Liver (tissue), 3 donors: ENCODE results near the gene MCEMP1.

Experiments
- CTCF ChIP-seq: fragments of 150-350 bp; IDR thresholded peaks from 2 replicates; pipeline ENCODE4 v1.5.1; 2017; ENCODE audit warnings: improper control_type of control experiment, low read depth, low read length; ENCODE audit not compliant: missing input control
- HNF4A ChIP-seq, 2 donors: conservative IDR thresholded peaks; 2 replicates each; pipeline ENCODE4 v1.6.1; 2016; ENCODE audit warnings: antibody characterized with exemption in 2 of 2, mild to moderate bottlenecking in 2 of 2
- NR2F2 ChIP-seq: IDR thresholded peaks from 2 replicates; pipeline ENCODE4 v1.6.1; 2016; ENCODE audit warnings: antibody characterized with exemption
- RAD21 ChIP-seq, 2 donors: IDR thresholded peaks; 2 replicates each; pipeline ENCODE4 v1.6.1; 2016; ENCODE audit warnings: antibody characterized with exemption in 2 of 2, mild to moderate bottlenecking in 2 of 2
- SP1 ChIP-seq: IDR thresholded peaks from 2 replicates; pipeline ENCODE4 v1.6.1; 2018; ENCODE audit warnings: antibody characterized with exemption, mild to moderate bottlenecking
- ZBTB33 ChIP-seq: IDR thresholded peaks from 2 replicates; pipeline ENCODE4 v1.6.1; 2016; ENCODE audit warnings: antibody characterized with exemption
- TF ChIP-seq, protein P1 (sequence below): IDR thresholded peaks from 2 replicates; pipeline ENCODE4 v1.6.1; 2016; ENCODE audit warnings: antibody characterized with exemption, mild to moderate bottlenecking
- TF ChIP-seq, protein P2 (sequence below): IDR thresholded peaks from 2 replicates; pipeline ENCODE4 v1.6.1; 2016; ENCODE audit warnings: antibody characterized with exemption
- TF ChIP-seq, protein P3 (sequence below): IDR thresholded peaks from 2 replicates; pipeline ENCODE4 v1.6.1; 2016; ENCODE audit warnings: antibody characterized with exemption
- donor health status: healthy.
- donor health status: healthy.

DNA sequence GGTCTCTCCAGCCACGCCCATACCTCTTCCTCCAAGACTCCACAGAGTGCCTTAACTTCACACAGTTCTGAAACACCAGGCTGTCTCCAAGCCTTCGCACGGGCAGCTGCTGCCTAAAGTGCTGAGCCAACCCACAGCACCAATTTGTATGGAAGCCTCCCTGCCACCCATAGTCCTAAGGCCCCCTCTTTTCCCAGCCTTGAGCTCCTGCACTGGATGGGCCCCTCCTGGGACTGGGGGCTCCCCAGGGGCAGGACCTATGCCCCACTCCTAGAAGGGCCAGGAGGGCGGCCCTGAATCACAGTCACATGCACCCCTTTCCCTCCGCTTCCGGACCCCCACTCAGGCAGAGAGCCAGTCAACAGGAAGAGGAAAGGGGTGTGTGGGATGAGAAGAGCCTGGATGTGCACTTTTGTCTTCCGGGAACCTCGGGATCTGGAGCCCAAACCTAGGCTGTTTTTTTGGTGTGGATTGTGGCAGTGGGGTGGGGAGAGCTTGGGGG, 30.1 kb downstream of the MCEMP1 start:
- TF ChIP-seq SP1 (no peak), CTCF (no peak), ZBTB33 (no peak), RAD21 (IDR thresholded peaks at IDR 0.05) (no peak), NR2F2 (no peak), HNF4A (conservative IDR thresholded peaks at IDR 0.05) (no peak)
- TF ChIP-seq, protein P1, sequence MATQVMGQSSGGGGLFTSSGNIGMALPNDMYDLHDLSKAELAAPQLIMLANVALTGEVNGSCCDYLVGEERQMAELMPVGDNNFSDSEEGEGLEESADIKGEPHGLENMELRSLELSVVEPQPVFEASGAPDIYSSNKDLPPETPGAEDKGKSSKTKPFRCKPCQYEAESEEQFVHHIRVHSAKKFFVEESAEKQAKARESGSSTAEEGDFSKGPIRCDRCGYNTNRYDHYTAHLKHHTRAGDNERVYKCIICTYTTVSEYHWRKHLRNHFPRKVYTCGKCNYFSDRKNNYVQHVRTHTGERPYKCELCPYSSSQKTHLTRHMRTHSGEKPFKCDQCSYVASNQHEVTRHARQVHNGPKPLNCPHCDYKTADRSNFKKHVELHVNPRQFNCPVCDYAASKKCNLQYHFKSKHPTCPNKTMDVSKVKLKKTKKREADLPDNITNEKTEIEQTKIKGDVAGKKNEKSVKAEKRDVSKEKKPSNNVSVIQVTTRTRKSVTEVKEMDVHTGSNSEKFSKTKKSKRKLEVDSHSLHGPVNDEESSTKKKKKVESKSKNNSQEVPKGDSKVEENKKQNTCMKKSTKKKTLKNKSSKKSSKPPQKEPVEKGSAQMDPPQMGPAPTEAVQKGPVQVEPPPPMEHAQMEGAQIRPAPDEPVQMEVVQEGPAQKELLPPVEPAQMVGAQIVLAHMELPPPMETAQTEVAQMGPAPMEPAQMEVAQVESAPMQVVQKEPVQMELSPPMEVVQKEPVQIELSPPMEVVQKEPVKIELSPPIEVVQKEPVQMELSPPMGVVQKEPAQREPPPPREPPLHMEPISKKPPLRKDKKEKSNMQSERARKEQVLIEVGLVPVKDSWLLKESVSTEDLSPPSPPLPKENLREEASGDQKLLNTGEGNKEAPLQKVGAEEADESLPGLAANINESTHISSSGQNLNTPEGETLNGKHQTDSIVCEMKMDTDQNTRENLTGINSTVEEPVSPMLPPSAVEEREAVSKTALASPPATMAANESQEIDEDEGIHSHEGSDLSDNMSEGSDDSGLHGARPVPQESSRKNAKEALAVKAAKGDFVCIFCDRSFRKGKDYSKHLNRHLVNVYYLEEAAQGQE: no peak
- TF ChIP-seq, protein P2, sequence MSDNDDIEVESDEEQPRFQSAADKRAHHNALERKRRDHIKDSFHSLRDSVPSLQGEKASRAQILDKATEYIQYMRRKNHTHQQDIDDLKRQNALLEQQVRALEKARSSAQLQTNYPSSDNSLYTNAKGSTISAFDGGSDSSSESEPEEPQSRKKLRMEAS: no peak
- TF ChIP-seq, protein P3, sequence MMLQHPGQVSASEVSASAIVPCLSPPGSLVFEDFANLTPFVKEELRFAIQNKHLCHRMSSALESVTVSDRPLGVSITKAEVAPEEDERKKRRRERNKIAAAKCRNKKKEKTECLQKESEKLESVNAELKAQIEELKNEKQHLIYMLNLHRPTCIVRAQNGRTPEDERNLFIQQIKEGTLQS: no peak
